Right atrium auricular region (tissue), 2 donors: ENCODE measurements around the gene RASGEF1C. TPM values are rescaled to one million over a fixed set of nuclear protein-coding genes. Genes with fewer than 3 reads are reported as not detected.

Experiments
- DNase-seq: peaks from one replicate; pipeline ENCODE4 v3.0.0-alpha.2; 2019; ENCODE audit warnings: low spot score
- H3K27ac ChIP-seq, 2 donors: fragments of 200-600 bp; sonication (generic); 1 replicate in 1 of 2; 2 replicates in 1 of 2; pipeline ENCODE4 v1.5.1; 2016 to 2019
- H3K27me3 ChIP-seq, 2 donors: fragments of 200-600 bp; sonication (generic); one replicate each; pipeline versions ENCODE4 v1.5.1 to v1.6.0; 2017 to 2019
- H3K36me3 ChIP-seq: fragments of 200-600 bp; sonication (generic); one replicate; pipeline ENCODE4 v1.5.1; 2016
- H3K4me1 ChIP-seq, 2 donors: fragments of 200-600 bp; sonication (generic); one replicate each; pipeline versions ENCODE4 v1.5.1 to v1.6.0; 2017 to 2019
- H3K4me3 ChIP-seq, 2 donors: fragments of 200-600 bp; sonication (generic); 1 replicate in 1 of 2; 2 replicates in 1 of 2; pipeline ENCODE4 v1.5.1; 2017 to 2019; ENCODE audit warnings: mild to moderate bottlenecking in 1 of 2, moderate library complexity in 1 of 2
- H3K9me3 ChIP-seq, 2 donors: fragments of 200-600 bp; sonication (generic); one replicate each; pipeline ENCODE4 v1.5.1; 2019
- total RNA-seq, 2 donors: library from RNA; depleted of rRNA; stranded (reverse); fragments of >200 nt; gene quantifications; one replicate each; pipeline ENCODE4 v1.1.0, GENCODE V29; 2016
- TF ChIP-seq, protein P1 (sequence below), 2 donors: fragments of 200-600 bp; sonication (generic); IDR thresholded peaks; one replicate each; pipeline ENCODE4 v1.5.1; 2019; ENCODE audit warnings: antibody characterized with exemption in 2 of 2

The RASGEF1C gene
- total RNA-seq, 2 donors from 2014 or later: 0.55 to 0.67 TPM

DNA sequence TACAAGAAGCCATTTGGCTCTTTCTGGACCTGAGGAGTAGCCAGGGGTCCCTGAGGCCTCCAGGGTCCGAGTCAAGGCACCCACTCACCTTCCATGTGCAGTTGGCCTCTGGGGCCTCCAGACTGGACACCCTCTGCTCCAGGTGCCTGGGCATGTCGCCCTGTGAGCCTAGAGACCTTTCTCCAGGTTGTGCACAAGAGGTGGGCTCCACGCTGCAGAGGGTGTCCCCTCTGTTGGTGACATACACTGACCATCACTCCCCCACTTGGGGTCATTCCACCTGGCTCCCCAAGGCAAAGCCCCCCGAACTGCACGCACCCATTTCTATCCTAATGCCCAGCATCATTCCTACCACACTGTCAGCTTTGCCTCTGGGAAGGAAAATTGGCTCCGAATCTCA is 48.8 kb downstream of the RASGEF1C start:
- Histone ChIP-seq H3K4me3 (no peak overlapping the region), H3K36me3 (no peaks in the 10 kb centered on the region), H3K27me3 (no peaks in the 10 kb centered on the region), H3K4me1 (no peaks in the 10 kb centered on the region), H3K27ac (no peak overlapping the region), H3K9me3 (no peaks in the 10 kb centered on the region)
- peak; percentile 48 for DNase-seq
- TF ChIP-seq, protein P1, sequence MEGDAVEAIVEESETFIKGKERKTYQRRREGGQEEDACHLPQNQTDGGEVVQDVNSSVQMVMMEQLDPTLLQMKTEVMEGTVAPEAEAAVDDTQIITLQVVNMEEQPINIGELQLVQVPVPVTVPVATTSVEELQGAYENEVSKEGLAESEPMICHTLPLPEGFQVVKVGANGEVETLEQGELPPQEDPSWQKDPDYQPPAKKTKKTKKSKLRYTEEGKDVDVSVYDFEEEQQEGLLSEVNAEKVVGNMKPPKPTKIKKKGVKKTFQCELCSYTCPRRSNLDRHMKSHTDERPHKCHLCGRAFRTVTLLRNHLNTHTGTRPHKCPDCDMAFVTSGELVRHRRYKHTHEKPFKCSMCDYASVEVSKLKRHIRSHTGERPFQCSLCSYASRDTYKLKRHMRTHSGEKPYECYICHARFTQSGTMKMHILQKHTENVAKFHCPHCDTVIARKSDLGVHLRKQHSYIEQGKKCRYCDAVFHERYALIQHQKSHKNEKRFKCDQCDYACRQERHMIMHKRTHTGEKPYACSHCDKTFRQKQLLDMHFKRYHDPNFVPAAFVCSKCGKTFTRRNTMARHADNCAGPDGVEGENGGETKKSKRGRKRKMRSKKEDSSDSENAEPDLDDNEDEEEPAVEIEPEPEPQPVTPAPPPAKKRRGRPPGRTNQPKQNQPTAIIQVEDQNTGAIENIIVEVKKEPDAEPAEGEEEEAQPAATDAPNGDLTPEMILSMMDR (IDR thresholded peaks at IDR 0.05): no peak

DNA sequence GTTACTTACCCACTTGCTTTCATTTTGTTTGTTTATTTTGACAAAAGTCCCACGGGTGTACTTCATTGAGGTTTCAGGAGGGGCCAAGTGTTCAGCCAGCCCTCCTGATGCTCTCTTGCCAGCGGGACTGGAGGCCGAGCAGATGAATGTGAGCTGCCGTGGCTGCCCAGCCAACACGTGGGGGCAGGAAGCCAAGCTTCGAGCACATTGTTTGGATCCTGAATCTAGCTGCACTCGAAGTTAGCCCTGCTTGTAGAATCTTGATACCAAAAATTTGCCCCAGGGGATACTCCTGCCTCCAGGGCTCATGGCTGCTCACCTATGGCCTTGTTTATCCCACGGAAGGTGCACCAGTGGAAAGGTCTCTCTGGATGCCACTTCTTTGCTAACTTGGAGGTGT is 49.3 kb downstream of the RASGEF1C start:
- no peaks in the 10 kb centered on the region for H3K36me3 ChIP-seq
- H3K27me3 ChIP-seq: no peaks in the 10 kb centered on the region
- H3K4me3 ChIP-seq: no peak overlapping the region
- H3K9me3 ChIP-seq: no peaks in the 10 kb centered on the region
- TF ChIP-seq, protein P1 (IDR thresholded peaks at IDR 0.05): no peak
- DNase-seq: peak; percentile 30
- no peaks in the 10 kb centered on the region for H3K4me1 ChIP-seq
- H3K27ac ChIP-seq: no peak overlapping the region

DNA sequence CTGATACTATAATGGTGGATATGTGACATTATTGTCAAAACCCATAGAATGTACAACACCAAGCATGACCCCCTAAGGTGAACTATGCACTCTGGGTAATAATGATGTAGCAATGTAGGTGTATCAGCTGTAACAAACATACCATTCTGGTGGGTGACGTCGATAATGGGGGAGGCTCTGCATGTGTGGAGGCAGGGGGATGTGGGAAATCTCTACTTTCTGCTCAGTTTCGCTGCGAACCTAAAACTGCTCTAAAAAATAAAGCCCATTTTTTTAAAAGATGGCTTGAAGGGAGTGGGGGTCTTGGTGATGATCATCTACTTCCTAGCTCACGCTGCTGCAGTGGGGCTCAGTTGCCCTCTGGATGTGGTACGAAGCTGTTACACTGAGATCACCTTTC is 51.1 kb downstream of the RASGEF1C start:
- peak; percentile 4 for DNase-seq
- no peaks in the 10 kb centered on the region for H3K36me3 ChIP-seq
- TF ChIP-seq, protein P1 (IDR thresholded peaks at IDR 0.05): no peak
- H3K9me3 ChIP-seq: no peaks in the 10 kb centered on the region
- H3K4me1 ChIP-seq: no peaks in the 10 kb centered on the region
- no peak overlapping the region for H3K27ac ChIP-seq
- H3K4me3 ChIP-seq: no peak overlapping the region
- no peaks in the 10 kb centered on the region for H3K27me3 ChIP-seq

DNA sequence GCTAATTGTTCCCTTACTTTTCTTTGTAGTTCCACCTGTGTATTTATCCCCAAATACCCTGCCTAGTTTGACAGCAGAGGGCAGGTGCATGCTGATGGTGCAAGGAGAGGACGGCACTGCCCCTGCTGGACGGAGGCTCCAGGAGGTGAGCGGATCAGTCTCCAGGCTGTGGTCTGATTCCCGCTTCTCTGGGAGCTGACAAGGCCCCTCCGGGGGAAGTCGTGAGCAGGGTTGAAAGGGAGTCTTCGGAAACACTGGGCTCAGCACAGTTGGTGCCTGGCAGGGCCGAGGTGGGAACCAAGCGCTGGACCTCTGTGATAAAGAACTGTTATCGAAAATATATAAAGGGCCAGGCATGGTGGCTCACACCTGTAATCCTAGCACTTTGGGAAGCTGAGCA is 52.9 kb downstream of the RASGEF1C start:
- Histone ChIP-seq H3K4me1 (no peaks in the 10 kb centered on the region), H3K4me3 (no peak overlapping the region), H3K9me3 (no peaks in the 10 kb centered on the region), H3K36me3 (no peaks in the 10 kb centered on the region), H3K27ac (no peak overlapping the region), H3K27me3 (no peaks in the 10 kb centered on the region)
- TF ChIP-seq, protein P1 (IDR thresholded peaks at IDR 0.05): no peak
- DNase-seq: peak; percentile 23

DNA sequence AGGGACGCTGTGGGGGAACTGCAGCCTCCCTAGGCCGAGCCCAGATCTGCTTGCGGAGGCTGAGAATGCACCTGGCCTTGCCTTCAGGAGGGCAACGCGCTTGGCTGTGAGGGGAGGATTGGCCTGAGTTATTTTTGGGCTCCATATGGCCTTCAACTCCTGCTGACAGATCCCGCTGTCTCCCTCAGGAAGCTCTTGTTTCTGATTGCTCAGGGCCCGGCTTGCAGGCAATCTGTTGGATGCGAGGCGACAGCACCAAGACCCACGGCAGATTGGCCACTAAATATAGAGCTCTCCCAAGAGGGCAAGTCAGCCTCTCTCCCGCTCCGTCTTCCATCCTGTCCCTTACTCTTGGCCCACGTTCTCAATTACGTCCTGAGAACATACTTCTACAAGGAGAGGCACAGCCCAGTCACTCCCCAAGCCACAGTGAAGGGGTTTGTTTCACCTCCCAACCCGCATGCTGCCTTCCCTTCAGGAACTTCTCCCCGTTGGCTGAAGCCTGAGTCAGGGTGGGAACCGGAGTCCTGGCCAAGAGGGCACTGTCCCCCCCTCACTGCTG is 53.6 kb downstream of the RASGEF1C start:
- TF ChIP-seq, protein P1 (IDR thresholded peaks at IDR 0.05): no peak
- Histone ChIP-seq H3K27ac (no peak overlapping the region), H3K4me3 (no peak overlapping the region), H3K9me3 (no peaks in the 10 kb centered on the region), H3K4me1 (no peaks in the 10 kb centered on the region), H3K27me3 (no peaks in the 10 kb centered on the region), H3K36me3 (no peaks in the 10 kb centered on the region)
- DNase-seq: peak; percentile 44

DNA sequence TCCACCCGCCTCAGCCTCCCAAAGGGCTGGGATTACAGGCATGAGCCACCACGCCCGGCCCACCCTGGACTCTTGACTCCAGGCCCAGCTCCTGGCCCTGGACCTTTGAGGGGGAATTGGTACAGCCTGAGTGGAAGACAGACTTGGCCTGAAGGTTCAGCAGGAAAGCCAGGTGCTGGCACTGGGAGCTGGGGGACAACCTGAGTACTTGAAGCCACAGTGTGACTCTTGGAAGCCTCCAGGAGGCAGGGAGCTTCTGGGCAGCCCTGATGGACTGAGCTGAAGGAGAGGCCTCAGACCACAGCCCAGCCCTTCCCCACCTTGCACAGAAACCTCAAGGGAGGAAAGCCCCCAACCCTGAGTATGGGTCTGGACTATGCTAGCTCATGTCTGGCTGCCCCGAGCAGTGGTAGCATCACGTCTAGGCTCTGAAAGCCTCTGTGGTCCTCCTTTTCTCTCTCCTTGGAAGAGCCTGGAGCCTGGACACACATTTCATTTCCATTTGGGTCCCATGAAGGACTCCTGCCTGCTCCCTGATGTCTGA is 54.1 kb downstream of the RASGEF1C start:
- peak; percentile 16 for DNase-seq
- Histone ChIP-seq H3K9me3 (peaks cover 0 to 4% of the 10 kb centered on the region in 2 donors), H3K27me3 (no peaks in the 10 kb centered on the region), H3K36me3 (no peaks in the 10 kb centered on the region), H3K4me3 (no peak overlapping the region), H3K27ac (no peak overlapping the region), H3K4me1 (no peaks in the 10 kb centered on the region)
- TF ChIP-seq, protein P1 (IDR thresholded peaks at IDR 0.05): no peak
